HG02840 (cell line): ENCODE measurements around the gene CDT1.
"Not testable (repeated sequence)": the region's sequence is repeated elsewhere in the genome, so short reads cannot be mapped to it uniquely, and the experiment has no call there.

Experiments
- ATAC-seq: cut with Tn5 transposase; IDR thresholded peaks from one replicate; pipeline ENCODE4 v1.9.1; 2021; ENCODE audit warnings: mild to moderate bottlenecking, moderate library complexity, moderate number of reproducible peaks; ENCODE audit not compliant: unreplicated experiment, low FRiP score

The CDT1 gene

DNA sequence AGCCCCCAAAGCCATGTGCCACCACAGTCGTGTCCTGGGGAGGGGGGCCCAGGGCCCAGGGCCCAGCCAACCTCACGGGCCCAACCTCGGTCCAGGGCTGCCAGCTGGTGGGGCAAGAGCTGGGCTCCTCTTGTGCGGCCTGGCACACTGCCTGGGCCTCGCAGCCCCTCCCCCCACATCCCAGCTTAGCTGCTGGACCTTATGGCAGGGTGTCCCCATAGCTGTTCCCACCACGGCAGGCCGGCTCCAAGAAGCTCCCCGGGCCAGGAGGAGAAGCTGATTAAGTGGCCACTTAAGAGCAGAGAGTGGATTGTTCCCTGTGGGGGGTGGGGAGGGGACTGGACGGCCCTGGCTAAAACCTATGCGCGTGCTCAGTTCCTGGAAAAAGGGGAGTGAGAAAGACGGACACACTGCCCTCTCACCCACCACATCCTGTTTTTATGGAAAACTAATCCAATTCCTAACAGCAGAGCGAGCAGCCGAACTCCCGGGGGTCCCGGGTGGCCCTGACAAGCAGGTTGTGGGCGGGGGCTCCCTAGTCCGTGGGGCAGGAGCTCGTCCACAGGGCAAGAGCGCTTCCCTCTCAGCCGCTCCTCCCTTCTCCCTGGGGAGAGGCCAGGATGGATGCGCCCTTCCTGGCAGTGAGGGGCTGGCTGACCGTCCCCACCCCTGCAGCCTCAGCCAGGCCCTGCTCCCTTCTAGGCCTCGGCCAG, 35.4 kb upstream of the CDT1 start:
- no peak for ATAC-seq

DNA sequence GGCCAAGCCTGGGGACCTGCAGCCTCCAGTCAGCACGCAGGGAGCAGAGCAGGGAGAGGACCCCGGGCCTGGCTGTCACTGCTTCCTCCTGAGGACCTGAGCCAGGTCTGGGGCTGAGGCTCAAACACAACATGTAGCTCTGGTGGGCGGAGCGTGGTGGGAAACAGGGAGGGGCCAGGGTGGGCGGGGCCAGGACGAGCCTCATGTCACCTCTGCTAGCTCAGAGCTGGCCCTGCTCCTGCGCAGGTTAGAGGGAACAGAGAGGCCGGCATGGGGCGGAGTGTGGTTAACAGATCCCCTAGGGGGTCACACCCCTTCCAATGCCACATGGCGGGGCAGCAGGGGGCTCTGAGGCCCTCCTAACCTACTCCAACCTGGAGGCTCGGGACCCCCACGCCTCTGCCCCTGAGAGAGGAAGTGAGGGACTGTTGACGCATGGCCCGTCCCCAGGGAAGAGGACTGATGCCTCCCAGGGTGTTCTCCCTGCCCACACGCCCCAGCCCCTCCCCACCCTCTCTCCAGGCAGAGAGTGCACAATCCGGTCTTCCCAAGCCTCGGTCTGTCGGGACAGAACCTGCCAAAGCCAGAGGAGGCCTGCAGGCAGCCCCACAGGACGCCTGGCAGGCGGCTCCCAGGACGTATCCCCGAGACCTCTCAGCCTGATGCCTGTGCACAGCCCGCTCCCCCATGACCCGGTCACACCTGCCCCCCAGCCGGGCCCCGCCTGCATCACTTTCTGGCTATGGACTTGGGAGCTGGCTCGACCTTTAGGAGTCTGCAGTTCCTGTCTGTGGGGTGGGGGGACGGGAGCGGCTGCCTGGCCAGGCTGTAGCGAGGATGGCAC, 33.8 kb upstream of the CDT1 start:
- ATAC-seq: no peak

DNA sequence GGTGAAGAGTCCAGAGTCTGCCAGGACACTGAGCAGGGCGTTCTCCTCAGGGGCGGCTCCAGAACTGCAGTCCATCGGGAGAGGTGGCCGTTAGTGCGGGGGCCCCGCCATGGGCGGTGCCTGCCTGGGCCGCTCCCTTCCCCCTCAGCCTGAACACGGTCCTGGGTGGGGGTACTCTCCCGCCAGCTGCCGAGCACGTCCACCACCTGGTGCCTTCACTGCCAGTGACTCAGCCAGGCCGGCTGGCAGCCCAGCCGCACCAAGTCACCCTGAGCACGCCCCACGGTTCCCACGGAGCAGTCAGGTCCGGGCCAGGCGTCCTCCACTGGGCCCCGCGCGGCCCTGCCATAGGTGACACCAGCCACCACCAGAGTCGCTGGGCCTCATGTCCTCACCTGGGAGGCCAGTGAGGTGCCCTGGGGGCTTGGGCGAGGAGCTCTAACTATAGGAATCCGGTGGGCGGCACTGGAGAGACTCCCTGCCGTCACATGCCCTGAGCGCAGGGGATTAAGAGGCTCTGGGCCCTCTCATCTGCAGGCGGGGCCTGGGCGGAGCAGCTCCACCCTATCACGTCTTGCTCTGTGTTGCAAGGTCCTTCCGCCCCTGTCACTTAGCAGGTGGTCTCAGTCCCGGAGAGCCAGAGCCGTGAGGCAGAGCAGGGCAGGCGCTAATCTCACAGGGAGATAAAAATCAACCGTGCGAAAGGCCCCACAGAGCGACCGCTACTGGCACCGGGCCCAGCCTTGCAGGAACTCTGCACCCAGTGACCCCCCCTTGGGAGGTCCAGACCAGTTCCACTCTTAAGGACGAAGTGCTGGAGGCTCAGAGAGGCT, 32.9 kb upstream of the CDT1 start:
- ATAC-seq: no peak

DNA sequence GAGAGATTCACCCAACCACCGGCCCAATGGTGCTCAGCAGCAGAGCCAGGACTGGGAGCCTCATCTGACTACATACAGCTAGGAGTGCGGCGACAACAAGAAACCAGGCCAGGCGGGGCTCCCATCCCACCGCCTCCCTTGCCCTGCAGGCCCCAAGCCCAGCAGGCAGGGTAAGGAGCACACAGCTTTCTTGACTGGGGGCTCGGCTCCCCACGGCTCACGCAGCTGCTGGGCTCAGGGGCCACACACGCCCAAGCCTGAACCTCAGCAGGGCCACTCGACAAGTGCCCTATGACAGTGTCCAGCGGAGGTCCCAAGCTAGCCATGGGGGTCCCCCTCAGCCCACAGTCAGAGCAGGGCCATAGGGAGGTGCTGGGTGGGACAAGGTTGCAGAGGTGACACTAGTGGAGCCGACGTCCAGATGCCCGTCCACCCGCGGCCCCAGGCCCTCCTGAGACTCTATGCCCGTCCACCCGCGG, 32.3 kb upstream of the CDT1 start:
- no peak for ATAC-seq

DNA sequence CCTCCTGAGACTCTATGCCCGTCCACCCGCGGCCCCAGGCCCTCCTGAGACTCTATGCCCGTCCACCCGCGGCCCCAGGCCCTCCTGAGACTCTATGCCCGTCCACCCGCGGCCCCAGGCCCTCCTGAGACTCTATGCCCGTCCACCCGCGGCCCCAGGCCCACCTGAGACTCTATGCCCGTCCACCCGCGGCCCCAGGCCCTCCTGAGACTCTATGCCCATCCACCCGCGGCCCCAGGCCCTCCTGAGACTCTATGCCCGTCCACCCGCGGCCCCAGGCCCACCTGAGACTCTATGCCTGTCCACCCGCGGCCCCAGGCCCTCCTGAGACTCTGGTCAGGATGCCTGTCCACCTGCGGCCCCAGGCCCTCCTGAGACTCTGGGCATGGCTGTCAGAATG, 31.8 kb upstream of the CDT1 start:
- not testable (repeated sequence) for ATAC-seq

DNA sequence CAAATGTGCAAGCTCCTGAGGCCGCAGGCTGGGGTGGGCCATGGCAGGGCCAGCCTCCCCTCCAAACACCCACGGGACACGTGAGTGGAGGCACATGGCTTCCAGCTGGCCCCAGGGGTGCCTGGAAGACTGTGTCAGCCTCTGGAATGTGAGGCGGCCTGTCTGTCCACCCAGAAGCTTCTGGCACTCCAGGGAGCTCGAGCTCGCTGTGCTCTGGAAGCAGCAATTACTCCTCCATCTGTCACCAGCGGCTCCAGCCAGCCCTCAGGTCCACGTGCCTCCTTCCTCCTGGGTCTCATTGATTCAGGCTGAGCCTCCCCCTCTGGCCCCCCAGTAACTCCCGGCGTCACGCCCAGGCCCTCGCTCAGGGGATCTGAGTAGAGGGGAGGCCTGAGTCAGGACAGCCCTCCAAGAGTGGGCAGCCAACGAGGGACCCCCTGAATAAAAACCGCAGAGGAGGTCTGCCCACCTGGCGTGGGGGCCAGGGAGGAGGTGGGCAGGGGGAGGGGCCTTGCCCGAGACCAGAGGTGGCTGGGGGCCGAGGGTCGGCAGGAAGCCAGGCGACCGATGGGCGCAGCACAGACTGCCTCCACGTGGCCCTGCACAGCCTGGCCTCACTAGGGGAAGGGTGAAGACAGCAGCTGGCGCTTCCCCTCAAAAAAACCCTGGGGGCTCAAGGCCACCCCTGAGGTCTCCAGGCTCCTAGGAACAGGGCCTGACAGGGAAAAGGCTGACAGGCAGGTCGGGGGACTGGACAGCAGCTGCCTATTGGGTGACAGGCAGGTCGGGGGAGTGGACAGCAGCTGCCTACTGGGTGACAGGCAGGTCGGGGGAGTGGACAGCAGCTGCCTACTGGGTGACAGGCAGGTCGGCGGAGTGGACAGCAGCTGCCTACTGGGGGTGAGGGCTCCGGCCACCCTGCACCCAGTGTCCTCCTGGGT, 30.4 kb upstream of the CDT1 start:
- no peak for ATAC-seq

DNA sequence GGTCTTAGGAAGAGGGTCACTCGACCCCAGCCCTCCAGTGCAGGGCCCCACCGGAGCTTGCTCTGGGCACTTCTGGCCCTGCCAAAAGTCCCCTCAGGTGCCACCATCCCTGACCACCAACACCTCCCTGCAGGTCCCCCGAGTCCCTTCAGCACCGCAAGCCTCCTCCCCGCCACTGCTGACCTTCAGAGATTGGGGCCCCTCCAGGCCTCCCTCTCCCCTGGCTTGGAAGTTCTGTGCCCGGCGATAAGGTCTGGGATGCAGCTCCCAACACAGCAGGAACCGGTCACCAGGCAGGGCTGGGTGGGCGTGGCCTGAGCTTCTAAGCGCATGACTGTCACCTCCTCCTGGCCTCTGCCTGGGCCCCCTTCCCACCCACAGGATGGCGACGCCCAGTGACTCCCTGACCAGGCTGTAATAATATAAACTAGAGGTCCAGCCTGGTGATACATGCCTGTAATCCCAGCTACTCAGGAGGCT, 29.7 kb upstream of the CDT1 start:
- ATAC-seq: no peak

DNA sequence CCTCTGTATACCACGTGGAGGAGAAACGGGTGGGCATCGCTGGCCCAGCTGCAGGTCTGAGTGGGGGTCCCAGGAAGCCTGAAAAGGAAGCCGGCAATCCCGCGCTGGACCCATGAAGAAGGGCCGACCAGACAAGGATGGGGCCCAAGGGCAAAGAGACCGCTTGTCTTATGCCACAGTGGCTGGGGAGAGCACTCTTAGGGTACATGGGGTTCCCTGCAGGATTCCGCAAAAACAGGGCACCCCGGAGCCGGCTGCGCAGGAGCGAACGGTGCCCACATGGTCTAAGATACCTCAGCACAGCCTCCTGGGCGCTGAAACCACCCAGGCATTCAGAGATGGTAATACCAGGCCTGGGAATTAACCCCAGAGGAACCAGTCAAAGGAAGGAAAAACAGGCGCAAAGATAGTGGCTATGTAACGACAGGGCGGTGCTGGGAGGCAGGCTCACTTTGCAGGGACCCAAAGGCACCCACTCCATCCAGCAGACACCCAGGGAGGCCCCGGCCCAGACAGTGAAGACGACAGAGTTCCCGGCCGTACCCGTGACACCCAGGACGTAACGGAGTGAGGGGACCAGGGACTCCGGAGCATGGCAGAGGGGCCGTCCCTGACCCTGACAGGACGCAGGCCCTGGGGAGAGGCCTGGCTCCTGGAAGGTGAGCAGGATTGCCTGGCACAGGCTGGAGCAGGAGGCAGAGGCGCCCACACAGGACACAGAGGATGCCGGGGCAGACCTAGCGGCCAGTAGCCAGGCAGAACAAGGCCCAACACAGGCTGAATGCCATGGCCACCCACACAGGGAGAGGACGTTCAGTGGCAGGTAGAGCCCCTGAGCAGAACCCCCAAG, 28.8 kb upstream of the CDT1 start:
- ATAC-seq: no peak

DNA sequence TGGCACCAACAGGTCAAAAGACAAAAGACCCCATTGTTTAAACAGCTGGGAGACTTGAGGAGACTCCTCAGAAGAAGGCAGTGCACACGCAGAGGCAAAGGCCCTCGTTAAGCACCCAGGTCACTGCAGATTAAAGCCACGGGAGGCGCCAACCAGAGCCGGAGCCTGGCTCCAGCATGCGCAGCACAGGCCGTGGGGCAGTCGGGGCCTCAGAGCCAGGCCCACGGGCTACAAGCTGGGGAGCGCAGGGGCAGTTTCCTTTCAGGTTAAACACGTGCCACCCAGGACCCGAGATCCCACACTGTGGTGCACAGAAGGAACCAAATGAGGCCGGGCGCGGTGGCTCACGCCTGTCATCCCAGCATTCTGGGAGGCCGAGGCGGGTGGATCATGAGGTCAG, 27.8 kb upstream of the CDT1 start:
- no peak for ATAC-seq

DNA sequence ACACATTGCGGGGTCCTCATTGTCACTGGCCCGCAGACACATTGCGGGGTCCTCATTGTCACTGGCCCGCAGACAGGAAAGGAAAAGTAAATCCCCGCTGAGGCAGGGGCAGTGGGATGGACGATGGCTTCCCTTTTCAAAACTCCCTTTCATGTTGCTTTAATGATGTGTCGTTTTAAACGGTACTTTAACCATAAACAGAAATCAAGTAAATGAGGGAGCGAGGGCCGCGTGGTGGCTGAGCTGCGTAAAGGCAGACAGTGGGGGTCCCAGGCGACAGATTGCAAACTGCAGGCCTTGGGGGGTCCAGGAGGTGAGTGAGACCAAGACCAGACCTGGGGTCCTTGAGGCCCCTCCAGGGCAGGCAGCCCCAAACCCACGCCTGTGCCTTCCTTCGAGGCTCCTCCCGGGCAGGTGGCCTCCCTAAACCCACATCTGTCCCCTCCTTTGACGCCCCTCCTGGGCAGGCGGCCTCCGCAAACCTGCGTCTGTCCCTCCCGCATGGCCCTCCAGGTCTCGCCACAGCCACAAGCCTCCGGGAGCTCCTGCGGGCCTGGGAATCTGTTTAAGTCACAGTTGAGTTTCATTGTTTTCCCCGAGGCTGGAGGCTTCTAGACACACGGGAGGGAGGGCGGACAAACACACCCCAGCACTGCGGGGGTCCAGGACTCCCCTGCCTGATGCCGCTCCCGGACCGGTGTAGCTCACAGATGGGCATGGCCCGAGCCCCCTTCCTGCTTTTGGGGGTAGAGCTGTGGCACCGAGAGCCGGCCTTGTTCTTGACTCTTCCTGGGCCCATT, 25.9 kb upstream of the CDT1 start:
- no peak for ATAC-seq

DNA sequence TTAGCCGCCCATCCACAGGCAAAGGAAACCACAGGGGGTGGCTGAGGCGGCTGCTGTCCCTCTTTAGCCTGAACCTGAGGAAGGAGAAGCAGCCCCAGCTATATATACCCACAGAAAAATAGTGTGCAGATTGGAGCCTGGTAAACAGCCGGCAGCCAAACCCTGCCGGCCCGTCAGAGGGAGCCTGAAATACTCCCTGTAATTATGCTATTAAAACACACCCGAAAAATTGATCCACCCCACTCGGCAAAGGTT, 25.4 kb upstream of the CDT1 start:
- ATAC-seq: no peak

DNA sequence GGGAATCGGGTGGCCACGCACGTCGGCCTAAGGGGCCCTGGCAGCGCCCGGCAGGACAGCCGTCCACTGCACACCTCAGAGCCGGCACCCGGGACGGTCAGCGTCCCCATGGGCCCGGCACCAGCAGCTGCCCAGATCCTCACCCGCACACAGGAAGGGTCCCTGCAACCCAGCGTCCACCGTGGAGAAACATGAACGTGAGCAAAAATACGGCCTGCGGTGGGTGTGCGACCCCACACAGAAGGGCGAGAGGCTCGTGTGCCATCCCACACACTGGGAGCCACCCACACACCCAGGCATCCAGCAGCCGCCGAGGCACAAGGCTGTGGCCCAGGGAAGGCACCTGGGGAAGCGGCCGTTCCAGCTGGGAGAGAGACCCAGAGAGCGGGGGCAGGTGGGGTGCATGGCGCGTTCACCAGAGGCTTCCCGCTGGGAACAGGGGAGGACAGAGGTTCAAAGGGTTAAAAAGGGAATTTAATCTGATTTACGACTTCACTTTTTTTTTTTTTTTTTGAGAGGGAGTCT, 25.0 kb upstream of the CDT1 start:
- no peak for ATAC-seq

DNA sequence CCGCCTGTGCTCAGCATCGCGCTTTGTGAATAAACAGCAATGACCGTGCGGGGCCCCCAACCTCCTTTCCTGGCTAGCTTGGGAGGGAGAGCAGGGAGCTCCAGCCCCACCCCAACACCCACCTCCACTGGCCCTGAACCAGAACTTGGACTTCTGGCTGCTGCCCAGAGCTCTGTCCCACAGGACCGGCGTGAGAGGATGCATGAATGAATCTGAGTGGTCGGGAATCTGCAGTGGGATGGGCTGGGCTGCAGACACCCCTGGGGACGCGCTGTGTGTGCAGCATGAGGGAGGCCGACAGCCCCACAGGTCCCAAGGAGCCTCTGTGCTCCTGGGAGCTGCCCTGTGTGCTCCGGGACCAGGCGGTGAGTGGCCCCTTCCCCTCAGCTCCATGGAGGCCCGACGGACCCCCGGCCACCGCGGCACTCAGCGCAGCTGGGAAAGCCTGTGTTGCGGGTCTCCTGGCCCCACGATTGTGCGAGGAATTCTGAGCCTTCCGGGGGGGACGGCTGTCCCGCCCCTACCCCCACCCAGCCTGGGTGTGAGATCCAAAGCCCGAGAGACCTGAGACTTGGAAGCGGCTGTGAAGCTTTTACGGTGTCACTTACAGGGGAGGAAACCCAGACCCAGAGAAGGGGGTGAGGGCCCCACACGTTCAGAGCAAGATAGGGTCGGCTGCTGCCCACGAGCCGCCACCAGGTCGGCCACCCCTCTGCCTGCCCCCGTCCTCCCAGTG, 24.0 kb upstream of the CDT1 start:
- ATAC-seq: no peak

DNA sequence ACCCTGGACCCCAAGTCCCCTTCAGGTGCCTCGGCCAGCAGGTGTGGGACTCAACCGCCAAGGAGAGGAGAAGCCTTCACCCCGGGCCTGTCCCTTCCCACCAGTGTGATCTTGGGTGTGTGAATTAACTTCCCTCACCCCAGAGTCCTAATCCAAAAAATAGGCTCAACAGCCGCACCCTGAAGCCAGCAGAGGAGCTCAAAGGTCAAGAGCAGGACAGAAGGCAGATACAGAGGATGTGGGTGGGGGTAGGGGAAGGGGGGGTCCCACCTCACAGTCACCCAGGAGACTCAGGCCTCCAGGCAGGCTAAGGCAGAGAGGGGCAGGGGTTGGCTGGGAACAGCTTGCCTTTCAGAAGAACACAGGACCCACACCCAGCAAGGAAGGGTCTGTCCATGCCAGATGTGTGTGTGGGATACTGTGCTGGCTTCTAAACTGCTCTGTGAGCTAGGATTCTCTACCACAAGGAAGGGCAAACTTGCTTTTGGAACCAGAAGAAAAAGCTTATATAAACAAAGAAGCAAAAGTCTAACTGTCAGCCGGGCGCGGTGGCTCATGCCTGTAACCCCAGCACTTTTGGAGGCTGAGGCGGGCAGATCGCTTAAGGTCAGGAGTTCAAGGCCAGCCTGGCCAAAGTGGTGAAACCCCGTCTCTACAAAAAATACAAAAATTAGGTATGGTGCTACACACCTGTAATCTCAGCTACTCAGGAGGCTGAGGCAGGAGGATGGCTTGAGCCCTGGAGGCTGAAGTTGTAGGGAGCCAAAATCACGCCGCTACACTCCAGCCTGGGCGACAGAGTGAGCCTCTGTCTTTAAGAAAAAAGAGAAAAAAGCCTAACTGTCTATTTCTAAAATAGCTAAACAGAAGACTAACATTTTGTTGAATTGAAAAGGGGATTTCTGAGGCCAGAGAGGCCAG, 23.2 kb upstream of the CDT1 start:
- no peak for ATAC-seq

DNA sequence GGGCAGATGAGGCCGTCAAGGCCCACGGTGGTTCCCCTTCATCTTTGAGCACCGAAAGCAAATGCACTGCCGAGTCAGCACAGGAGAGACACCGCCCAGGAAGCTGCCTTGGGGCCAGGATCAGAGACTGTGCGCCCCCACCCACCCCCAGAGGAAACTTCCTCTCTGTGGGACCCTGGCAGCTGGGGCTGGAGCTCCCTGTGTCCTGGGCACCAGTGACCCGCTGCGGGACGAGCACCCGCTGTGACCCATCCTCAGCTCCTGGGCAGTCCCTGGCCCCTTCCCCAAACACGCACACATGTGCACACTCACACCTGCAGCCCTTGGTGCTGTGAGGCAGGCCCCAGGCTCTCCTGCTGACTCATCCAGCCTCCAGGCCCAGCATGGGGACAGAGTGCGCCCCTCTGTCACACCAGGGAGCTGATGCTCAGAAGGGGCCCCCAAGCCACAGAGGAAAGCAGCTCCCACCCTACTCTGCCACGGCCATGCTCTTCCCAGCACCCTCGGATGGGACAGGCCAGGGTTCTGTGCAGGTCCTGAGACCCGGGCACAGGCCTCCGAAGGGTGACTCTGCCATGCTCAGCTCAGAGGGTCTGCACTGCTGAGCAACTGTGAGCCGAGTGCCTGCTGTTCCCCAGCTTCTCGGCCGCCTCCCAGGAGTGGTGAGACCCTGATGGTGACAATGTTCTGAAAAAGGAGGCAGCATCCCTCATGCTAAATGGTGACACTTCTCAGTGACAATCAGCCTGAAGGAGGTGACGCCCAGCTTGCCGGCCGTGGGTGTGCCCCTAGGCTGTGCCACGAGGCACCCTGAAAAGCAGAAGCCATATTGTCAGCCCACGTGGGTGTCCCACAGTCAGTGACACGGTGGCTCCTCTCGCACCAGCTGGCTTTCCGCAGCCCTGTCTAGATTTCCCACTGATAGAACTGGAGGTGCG, 22.2 kb upstream of the CDT1 start:
- no peak for ATAC-seq
